Measurements from ENCODE around the gene CEP170B. TPM values are rescaled to one million over a fixed set of nuclear protein-coding genes. Genes with fewer than 3 reads are reported as not detected.

Gene CEP170B
- total and polyA plus RNA-seq, 2 of the 8 experiments (the other 6 are each of a cell fraction or from before 2014, with no cell fraction given), result 9.1 to 33.8 TPM

DNA sequence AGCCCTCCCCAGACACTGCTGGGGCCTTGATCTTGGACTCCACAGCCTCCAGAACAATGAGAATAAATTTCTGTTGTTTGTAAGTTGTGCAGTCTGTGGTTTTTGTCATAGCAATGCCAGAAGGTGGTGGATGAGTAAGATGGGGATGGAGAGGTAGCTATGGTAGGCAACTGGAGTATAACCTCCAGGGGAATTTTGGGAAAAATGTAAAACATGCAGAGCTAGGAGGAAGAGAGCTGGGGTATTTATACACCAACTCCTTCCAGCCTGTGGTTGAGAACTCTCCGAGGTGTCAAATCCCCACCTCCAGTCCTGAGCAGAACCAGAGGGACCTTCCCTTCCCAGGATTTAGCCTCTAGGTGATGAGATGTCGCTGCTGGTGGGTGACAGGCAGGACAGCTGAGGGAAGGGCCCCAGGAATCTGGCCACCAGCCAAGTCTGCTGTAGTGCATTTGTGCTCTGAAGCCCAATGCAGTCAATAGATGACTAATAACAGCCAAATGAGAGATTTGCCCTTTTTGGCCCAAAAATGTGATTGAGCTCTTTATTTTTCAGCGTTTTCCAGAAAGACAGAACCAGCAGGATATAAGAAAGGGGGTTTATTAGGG, 19.1 kb upstream of the CEP170B start (continued):
- TF ChIP-seq, protein P1, sequence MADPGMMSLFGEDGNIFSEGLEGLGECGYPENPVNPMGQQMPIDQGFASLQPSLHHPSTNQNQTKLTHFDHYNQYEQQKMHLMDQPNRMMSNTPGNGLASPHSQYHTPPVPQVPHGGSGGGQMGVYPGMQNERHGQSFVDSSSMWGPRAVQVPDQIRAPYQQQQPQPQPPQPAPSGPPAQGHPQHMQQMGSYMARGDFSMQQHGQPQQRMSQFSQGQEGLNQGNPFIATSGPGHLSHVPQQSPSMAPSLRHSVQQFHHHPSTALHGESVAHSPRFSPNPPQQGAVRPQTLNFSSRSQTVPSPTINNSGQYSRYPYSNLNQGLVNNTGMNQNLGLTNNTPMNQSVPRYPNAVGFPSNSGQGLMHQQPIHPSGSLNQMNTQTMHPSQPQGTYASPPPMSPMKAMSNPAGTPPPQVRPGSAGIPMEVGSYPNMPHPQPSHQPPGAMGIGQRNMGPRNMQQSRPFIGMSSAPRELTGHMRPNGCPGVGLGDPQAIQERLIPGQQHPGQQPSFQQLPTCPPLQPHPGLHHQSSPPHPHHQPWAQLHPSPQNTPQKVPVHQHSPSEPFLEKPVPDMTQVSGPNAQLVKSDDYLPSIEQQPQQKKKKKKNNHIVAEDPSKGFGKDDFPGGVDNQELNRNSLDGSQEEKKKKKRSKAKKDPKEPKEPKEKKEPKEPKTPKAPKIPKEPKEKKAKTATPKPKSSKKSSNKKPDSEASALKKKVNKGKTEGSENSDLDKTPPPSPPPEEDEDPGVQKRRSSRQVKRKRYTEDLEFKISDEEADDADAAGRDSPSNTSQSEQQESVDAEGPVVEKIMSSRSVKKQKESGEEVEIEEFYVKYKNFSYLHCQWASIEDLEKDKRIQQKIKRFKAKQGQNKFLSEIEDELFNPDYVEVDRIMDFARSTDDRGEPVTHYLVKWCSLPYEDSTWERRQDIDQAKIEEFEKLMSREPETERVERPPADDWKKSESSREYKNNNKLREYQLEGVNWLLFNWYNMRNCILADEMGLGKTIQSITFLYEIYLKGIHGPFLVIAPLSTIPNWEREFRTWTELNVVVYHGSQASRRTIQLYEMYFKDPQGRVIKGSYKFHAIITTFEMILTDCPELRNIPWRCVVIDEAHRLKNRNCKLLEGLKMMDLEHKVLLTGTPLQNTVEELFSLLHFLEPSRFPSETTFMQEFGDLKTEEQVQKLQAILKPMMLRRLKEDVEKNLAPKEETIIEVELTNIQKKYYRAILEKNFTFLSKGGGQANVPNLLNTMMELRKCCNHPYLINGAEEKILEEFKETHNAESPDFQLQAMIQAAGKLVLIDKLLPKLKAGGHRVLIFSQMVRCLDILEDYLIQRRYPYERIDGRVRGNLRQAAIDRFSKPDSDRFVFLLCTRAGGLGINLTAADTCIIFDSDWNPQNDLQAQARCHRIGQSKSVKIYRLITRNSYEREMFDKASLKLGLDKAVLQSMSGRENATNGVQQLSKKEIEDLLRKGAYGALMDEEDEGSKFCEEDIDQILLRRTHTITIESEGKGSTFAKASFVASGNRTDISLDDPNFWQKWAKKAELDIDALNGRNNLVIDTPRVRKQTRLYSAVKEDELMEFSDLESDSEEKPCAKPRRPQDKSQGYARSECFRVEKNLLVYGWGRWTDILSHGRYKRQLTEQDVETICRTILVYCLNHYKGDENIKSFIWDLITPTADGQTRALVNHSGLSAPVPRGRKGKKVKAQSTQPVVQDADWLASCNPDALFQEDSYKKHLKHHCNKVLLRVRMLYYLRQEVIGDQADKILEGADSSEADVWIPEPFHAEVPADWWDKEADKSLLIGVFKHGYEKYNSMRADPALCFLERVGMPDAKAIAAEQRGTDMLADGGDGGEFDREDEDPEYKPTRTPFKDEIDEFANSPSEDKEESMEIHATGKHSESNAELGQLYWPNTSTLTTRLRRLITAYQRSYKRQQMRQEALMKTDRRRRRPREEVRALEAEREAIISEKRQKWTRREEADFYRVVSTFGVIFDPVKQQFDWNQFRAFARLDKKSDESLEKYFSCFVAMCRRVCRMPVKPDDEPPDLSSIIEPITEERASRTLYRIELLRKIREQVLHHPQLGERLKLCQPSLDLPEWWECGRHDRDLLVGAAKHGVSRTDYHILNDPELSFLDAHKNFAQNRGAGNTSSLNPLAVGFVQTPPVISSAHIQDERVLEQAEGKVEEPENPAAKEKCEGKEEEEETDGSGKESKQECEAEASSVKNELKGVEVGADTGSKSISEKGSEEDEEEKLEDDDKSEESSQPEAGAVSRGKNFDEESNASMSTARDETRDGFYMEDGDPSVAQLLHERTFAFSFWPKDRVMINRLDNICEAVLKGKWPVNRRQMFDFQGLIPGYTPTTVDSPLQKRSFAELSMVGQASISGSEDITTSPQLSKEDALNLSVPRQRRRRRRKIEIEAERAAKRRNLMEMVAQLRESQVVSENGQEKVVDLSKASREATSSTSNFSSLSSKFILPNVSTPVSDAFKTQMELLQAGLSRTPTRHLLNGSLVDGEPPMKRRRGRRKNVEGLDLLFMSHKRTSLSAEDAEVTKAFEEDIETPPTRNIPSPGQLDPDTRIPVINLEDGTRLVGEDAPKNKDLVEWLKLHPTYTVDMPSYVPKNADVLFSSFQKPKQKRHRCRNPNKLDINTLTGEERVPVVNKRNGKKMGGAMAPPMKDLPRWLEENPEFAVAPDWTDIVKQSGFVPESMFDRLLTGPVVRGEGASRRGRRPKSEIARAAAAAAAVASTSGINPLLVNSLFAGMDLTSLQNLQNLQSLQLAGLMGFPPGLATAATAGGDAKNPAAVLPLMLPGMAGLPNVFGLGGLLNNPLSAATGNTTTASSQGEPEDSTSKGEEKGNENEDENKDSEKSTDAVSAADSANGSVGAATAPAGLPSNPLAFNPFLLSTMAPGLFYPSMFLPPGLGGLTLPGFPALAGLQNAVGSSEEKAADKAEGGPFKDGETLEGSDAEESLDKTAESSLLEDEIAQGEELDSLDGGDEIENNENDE (IDR thresholded peaks at IDR 0.05; ENCODE audit: insufficient replicate concordance, low read length), result no peak
- TF ChIP-seq TBP (IDR thresholded peaks at IDR 0.05; ENCODE audit: low read depth, low read length) (no peak), RNF2 (IDR thresholded peaks at IDR 0.05; ENCODE audit: borderline replicate concordance, low read depth, low read length, missing control alignments, poor library complexity, severe bottlenecking) (no peak), POU5F1 (IDR thresholded peaks at IDR 0.05; ENCODE audit: low read depth, low read length) (no peak), EP300 (IDR thresholded peaks at IDR 0.05; ENCODE audit: borderline replicate concordance in 1 of 2, low read depth in 2 of 2, low read length in 2 of 2) (no peak), POLR2AphosphoS5 (IDR thresholded peaks at IDR 0.05; ENCODE audit: low read depth, low read length) (no peak), ZNF274 (IDR thresholded peaks at IDR 0.05; ENCODE audit: borderline replicate concordance, extremely low read depth, low read length) (no peak)

All from H1 (cell line).